AG04449 (cell line): ENCODE measurements around the gene CPNE6.

Source experiments
- CTCF ChIA-PET: fragments of 350-600 bp; formaldehyde crosslinking; extraction: SDS; loops from one replicate; lab custom pipeline; 2021; ENCODE audit warnings: antibody characterized with exemption; lab: Yijun Ruan, JAX
- POLR2A ChIA-PET: fragments of 400-600, 350-600 bp; formaldehyde crosslinking; extraction: SDS; loops from one replicate; lab custom pipeline; 2020; ENCODE audit warnings: antibody characterized with exemption, inconsistent platforms; lab: Yijun Ruan, JAX
- DNase-seq: peaks from one replicate; pipeline ENCODE4 v3.0.0-alpha.2; 2010; ENCODE audit warnings: low read depth, low spot score
- H3K4me3 ChIP-seq: 2 replicates; pipeline ENCODE4 v1.5.1; 2011; ENCODE audit warnings: low read depth, mild to moderate bottlenecking, control low read depth, low read length
- CTCF ChIP-seq: IDR thresholded peaks from one replicate; pipeline ENCODE4 v1.5.1; 2011; ENCODE audit warnings: mild to moderate bottlenecking, moderate library complexity, low read length, control low read depth, inconsistent platforms; ENCODE audit not compliant: insufficient read depth; ENCODE audit errors: missing control alignments

CPNE6 gene

GRCh38 chr14:24081739-24082211 lies 10.4 kb downstream of the CPNE6 start:
- DNase-seq: no peak
- ChIA-PET CTCF (interaction anchor here (1.3 to 6.5 kb wide), 7 partner anchors 9 to 215 kb away, joined by 3 to 121 read pairs (median 23); partner anchors contain the start of genes IRF9 and PCK2), POLR2A (interaction anchor here (2.2 kb wide), 1 partner anchor 12 kb away, joined by 8 read pairs; the partner anchor contains the start of gene PCK2)
- H3K4me3 ChIP-seq: no peak overlapping the region; the same call in 1 of the 2 replicates
- TF ChIP-seq CTCF: no peak

- ChIA-PET POLR2A (interaction anchor here (2.2 kb wide), 1 partner anchor 11 kb away, joined by 8 read pairs; the partner anchor contains the start of gene PCK2), CTCF (interaction anchor here (0.9 to 6.5 kb wide), 7 partner anchors 9 to 214 kb away, joined by 3 to 121 read pairs (median 6); partner anchors contain the start of genes IRF9 and PCK2)
- no peak for TF ChIP-seq CTCF
- H3K4me3 ChIP-seq: no peak overlapping the region
- DNase-seq: no peak
These were observed 11.2 kb downstream of the CPNE6 start for GRCh38 chr14:24082411-24083080.

GRCh38 chr14:24083462-24083861 lies 12.1 kb downstream of the CPNE6 start:
- no peak for DNase-seq
- TF ChIP-seq CTCF: no peak
- POLR2A ChIA-PET: no interaction called here
- no peak overlapping the region for H3K4me3 ChIP-seq
- CTCF ChIA-PET: interaction anchor here (4.7 to 6.5 kb wide), 3 partner anchors 8 to 27 kb away, joined by 43 to 121 read pairs (median 74); partner anchors contain the start of gene PCK2

- ChIA-PET POLR2A (no interaction called here), CTCF (interaction anchor here (0.8 to 3.2 kb wide), 6 partner anchors 9 to 32 kb away, joined by 4 to 35 read pairs (median 4); partner anchors contain the start of gene PCK2)
- TF ChIP-seq CTCF: no peak
- H3K4me3 ChIP-seq: no peak overlapping the region
- no peak for DNase-seq
These were observed 13.1 kb downstream of the CPNE6 start for GRCh38 chr14:24084440-24084839.

GRCh38 chr14:24085215-24085614 lies 13.9 kb downstream of the CPNE6 start:
- TF ChIP-seq CTCF: no peak
- no peak overlapping the region for H3K4me3 ChIP-seq
- CTCF ChIA-PET: interaction anchor here (1.3 to 3.2 kb wide), 5 partner anchors 8 to 28 kb away, joined by 4 to 35 read pairs (median 5); partner anchors contain the start of gene PCK2
- POLR2A ChIA-PET: no interaction called here
- no peak for DNase-seq
